Kidney epithelial cell (primary cell): Measurements from ENCODE around the gene ISOC2. TPM values are rescaled to one million over a fixed set of nuclear protein-coding genes. Genes with fewer than 3 reads are reported as not detected.

ENCODE experiments used
- DNase-seq: peaks from one replicate; pipeline ENCODE4 v3.0.0-alpha.2; 2010; ENCODE audit warnings: low read depth
- H3K27me3 ChIP-seq: 2 replicates; pipeline ENCODE4 v1.6.0; 2011; ENCODE audit warnings: low read length; ENCODE audit not compliant: control insufficient read depth, insufficient read depth
- H3K36me3 ChIP-seq: 2 replicates; pipeline ENCODE4 v1.5.1; 2011; ENCODE audit warnings: low read length; ENCODE audit not compliant: control insufficient read depth, insufficient read depth
- H3K4me3 ChIP-seq: 2 replicates; pipeline ENCODE4 v1.5.1; 2011; ENCODE audit warnings: low read depth, mild to moderate bottlenecking, control low read depth, low read length
- total RNA-seq: library from RNA; depleted of rRNA; stranded (reverse); fragments of >200 nt; gene quantifications from 2 replicates; pipeline ENCODE4 v1.2.3, GENCODE V29; 2015
- TF ChIP-seq, protein P1 (sequence below): IDR thresholded peaks from 2 replicates; pipeline ENCODE4 v1.5.1; 2011; ENCODE audit warnings: mild to moderate bottlenecking, moderate library complexity, low read length, control low read depth, inconsistent platforms; ENCODE audit not compliant: insufficient read depth, poor library complexity, severe bottlenecking

ISOC2 gene
- total RNA-seq, 1 donor from 2014 or later, result 49.8 TPM

DNA sequence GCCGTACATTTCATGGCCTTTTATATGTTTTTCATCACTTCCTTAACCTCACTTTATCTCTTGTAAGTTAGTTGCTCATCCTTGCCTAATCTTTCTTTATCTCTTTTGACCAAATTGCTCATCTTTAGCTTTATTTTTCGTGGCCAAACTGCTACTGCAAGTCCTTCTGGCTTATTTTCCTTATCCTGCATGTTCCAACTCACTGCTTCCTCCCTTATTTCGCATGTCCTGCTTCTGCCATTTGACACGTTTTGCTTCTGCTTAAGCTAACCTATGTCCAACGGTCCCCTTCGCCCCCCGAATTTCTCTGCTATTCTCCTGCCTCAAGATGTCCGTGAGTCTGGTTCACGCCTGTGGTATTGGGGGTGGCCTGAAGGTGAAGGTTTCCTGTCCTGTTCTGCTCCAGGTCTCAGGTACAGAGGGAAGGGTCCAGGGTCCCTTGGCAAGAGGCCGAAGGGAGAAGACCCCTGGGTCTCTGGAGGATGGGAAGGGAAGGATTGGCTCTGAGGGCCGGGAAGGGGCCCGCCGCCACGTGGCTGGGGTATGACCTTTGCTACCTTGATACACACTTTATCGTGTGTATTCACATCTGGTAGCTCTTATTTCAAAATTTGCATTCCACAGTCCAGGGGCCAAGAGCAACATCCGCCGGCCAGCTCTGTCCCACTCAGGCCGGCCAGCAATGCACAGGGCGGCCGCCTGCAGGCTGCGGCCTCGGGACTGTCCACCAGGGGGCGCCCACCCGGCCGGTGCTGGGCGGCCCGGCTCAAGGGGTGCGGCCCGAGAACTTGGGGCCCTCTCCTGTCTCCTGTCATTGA is 6.0 kb upstream of the ISOC2 start:
- H3K27me3 ChIP-seq, result peaks cover 8% of the 10 kb centered on the region
- TF ChIP-seq, protein P1, sequence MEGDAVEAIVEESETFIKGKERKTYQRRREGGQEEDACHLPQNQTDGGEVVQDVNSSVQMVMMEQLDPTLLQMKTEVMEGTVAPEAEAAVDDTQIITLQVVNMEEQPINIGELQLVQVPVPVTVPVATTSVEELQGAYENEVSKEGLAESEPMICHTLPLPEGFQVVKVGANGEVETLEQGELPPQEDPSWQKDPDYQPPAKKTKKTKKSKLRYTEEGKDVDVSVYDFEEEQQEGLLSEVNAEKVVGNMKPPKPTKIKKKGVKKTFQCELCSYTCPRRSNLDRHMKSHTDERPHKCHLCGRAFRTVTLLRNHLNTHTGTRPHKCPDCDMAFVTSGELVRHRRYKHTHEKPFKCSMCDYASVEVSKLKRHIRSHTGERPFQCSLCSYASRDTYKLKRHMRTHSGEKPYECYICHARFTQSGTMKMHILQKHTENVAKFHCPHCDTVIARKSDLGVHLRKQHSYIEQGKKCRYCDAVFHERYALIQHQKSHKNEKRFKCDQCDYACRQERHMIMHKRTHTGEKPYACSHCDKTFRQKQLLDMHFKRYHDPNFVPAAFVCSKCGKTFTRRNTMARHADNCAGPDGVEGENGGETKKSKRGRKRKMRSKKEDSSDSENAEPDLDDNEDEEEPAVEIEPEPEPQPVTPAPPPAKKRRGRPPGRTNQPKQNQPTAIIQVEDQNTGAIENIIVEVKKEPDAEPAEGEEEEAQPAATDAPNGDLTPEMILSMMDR, result peak; percentile 69
- H3K4me3 ChIP-seq, result no peak overlapping the region
- no peaks in the 10 kb centered on the region for H3K36me3 ChIP-seq
- DNase-seq, result no peak

DNA sequence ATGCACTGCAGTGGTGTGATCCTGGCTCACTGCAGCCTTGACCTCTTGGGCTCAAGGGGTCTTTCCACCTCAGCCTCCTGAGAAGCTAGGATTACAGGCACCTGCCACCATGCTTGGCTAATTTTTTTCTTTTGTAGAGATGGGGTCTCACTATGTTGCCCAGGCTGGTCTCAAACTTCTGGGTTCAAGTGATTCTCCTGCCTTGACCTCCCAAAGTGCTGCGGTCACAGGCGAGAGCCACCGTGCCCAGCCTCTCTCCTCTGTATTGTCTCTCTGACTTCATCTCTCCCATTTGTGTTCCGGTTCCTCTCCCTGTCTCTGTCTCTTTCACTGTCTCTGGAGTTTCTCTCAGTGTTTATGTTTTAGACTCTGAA is 4.8 kb upstream of the ISOC2 start:
- peaks cover 8% of the 10 kb centered on the region for H3K27me3 ChIP-seq
- H3K4me3 ChIP-seq, result no peak overlapping the region
- TF ChIP-seq, protein P1, result no peak
- DNase-seq, result no peak
- no peaks in the 10 kb centered on the region for H3K36me3 ChIP-seq

DNA sequence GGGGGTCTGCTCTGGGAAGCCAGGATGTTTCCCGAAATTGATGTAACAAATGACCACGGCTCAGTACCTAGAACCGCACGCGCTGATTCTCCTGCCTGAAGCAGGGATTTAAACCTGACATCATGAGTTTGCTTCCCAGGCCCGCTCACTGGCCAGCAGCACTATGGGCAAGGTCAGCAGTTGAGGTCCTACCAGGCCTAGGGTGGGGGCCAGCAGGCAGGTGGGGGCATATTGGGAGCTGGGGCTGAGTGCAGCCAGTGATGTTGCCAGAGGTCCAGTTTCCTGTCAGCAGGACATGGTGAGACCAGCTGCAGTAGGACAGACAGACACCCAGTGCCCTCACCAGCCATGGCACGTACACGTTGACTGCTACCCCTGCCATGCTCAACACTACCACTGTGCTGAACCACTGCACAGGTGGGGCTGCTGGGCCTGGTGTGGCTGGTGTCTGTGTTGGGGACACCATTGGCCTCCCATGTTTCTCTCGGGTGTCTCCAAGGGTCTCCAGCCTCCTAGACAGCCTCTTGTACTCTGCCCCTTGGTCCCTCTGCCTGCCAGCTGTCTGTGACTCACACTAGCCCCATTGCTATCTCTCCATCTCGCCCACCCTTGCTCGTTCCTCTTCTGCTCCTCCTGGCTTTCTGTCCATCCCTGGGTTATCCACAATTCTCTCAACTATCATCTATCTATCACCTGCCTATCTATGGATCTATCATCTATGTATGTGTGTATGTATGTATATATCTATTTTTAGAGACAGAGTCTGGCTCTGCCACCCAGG is 4.2 kb upstream of the ISOC2 start:
- peaks cover 8% of the 10 kb centered on the region for H3K27me3 ChIP-seq
- TF ChIP-seq, protein P1, result no peak
- H3K4me3 ChIP-seq, result no peak overlapping the region
- H3K36me3 ChIP-seq, result no peaks in the 10 kb centered on the region
- no peak for DNase-seq

DNA sequence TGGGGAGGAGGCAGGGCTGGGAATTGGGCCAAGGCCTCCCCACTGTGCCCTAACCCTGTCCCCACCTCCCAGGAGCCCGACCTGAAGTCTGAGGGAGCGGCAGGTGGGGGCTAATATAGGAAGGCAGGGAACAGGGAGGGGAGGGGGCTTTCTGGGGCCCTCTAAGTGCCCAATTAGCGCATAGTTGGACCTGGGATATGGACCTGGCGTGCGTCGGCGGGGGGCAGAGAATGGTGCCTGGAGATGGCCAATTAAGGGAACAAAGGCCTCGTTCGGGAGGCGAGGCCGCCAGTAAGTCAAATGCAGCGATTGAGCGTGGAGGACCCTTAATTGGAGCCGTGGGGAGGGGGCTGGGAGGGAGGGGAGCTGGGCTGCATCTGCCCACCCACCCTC is 3.2 kb upstream of the ISOC2 start, which contains the start of gene C19orf85:
TSS of gene C19orf85 (minus strand) at position 90 of the 393 bp plus-strand sequence. CDS start 197 bp downstream, outside the sequence.
- H3K4me3 ChIP-seq, result no peak within 1 kb of the TSS
- TF ChIP-seq, protein P1, result no peak
- no peak for DNase-seq

DNA sequence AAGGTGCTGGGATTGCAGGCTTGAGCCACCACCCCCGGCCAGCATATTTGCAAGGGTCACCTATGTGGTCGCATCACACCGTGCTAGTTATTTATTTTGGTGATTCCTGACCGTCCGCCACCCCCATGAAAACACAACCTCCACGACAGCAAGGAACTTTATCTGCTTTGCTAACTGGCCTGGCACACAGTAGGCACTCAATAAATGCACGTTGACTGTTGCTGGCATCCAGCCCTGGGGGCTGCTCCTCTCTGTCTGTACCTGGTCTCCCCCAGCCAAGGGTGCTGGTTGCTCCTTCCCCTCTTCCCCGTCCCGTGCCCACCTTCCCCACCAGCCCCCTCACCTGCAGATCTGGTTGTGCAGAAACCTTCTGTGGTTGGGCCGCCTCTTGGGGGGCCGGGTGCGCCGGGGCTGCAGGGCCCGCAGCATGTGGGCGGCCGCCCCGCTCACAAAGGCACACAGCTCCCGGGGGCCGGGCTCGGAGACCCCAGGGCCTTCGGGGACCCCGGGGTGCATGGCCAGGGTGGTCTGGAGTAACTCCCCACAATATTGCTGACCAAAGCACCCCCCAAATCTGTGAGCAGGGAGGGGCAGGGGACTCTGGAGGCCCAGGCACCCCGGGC is 2.7 kb upstream of the ISOC2 start:
- no peaks in the 10 kb centered on the region for H3K36me3 ChIP-seq
- DNase-seq, result no peak
- TF ChIP-seq, protein P1, result no peak
- no peak overlapping the region for H3K4me3 ChIP-seq
- peaks cover 8% of the 10 kb centered on the region for H3K27me3 ChIP-seq

More for the DNA sequence above, 3.2 kb upstream of the ISOC2 start, which contains the start of gene C19orf85:
- H3K27me3 ChIP-seq, result peaks cover 8% of the 10 kb centered on the region
- H3K36me3 ChIP-seq, result no peaks in the 10 kb centered on the region
